HG03025 (cell line): ENCODE data around the gene SPARC.

ENCODE experiments used
- ATAC-seq: cut with Tn5 transposase; IDR thresholded peaks from one replicate; pipeline ENCODE4 v1.9.1; 2021; ENCODE audit warnings: mild to moderate bottlenecking, moderate library complexity; ENCODE audit not compliant: unreplicated experiment, low FRiP score

The SPARC gene

GRCh38 chr5:151628112-151628823, 58.4 kb downstream of the SPARC start:
- no peak for ATAC-seq

DNA sequence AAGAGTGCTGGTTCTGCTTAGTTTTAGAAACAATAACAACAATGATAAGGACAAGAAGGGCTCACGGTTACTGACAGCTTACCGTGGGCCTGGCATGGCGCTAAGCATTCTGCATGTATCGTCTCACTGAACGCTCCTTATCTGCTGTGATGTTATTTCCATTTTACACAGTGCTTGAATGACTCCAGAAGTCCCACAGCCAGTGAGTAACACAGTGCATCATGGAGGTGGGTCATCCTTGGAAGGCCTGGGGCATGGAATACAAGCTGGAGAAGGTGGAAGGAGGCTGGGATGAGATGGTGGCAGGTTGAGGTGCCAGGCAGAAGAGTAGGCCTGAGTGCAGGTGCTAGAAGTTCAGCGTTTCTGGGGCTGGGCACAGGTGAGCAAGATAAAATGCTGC, 59.1 kb downstream of the SPARC start:
- no peak for ATAC-seq

GRCh38 chr5:151625285-151625684, 61.4 kb downstream of the SPARC start:
- no peak for ATAC-seq

DNA sequence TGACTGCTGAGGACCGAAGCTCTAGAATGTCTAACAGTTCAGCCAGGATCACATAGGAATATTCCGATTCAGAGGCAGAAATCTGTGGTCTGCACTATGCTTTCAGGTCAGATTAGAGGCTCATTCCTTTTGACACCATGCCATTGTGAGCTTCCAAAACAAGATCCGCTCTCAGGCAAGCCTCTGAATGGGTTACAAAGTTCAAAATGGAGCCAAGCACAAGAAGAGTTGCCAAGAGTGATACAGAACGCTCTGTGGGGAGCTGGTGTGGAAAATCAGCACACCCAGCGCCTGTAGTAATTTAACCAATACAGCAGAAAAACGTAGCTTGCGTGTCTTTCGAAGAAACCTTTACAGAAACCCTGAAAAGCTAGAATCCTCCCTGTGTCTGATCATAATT, 62.2 kb downstream of the SPARC start:
- ATAC-seq: no peak

DNA sequence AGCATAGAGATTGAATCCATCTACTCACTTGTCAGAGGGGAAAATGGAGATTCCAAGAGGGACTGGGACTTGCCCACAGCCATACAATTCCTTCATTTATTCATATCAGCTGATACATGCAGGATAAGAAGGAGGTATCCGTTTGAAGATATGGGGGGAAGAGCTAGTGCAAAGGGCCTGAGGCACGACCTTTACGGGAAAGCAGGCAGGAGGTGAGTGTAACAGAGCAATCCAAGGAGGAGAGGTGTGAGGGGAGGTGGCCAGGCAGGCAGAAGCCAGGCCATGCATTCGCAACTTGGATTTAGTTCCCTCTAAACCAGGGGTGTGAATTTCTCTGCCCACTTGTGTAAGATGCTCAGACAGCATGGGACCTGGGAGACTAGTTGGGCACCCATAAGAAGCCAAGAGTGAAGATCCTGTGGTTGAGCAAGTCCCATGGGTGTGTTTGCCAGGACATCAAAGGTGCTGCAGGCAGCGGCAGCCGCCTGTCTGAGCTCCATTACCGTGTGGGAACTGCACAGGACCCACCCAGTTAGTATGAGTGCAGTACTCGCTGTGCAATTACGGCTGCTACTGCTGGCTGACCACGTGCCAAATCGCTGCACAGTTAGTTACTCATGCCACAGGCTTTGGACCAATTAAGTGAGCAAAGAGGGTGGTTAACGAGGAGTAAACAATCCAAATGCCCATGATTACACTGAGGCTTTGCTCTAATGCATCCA, 64.2 kb downstream of the SPARC start:
- no peak for ATAC-seq

DNA sequence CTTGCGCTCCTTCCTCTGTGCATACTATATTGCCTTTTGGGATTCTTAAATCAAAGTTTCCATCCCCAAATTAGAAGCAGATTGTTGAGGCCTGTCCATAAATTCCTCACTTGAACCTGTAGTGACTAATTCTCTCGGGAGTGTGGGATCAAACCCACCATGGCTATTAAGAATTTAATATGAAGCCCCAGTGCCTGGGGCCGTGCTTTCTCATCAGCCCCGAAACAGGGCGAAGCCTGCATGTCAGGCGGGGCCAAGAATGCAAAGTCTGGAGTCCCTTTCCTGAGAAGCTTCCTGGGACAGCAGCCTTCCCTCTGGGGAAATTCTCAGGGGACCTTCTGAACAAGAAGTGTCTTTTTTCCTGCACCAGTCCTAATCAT, 66.3 kb downstream of the SPARC start:
- ATAC-seq: no peak

DNA sequence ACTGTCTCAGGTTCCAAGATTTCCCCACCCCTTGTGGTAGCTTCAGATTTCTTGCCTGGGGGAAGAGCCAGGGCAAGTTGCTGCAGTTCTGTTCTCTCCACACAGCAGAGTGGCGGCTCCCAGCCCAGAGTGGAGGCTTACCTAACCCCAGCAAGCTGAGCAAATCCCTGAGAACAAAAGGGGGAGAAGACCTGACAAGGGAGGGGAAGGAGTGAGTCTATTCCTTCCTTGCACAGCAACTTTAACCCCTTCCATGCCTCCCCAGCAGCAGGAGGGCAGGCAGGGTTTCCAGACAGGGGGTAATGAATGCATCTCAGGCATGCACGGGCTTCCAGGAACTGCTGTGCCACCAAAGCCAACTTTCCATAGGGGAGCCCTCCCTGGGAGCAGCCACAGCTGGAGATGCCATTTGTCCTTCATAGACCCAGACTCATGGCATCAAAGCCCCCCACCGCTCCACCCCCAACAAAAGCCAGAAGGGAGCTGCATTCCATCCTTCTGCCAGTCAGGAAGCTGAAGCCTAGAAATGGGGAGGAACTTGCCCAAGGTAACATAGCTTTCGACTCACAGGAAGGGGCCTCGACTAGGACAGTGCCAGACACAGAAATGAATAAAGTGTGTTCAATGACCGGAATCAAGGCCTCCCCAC, 66.8 kb downstream of the SPARC start:
- ATAC-seq: no peak

- no peak for ATAC-seq
Observed at GRCh38 chr5:151618907-151619306, 67.8 kb downstream of the SPARC start.

DNA sequence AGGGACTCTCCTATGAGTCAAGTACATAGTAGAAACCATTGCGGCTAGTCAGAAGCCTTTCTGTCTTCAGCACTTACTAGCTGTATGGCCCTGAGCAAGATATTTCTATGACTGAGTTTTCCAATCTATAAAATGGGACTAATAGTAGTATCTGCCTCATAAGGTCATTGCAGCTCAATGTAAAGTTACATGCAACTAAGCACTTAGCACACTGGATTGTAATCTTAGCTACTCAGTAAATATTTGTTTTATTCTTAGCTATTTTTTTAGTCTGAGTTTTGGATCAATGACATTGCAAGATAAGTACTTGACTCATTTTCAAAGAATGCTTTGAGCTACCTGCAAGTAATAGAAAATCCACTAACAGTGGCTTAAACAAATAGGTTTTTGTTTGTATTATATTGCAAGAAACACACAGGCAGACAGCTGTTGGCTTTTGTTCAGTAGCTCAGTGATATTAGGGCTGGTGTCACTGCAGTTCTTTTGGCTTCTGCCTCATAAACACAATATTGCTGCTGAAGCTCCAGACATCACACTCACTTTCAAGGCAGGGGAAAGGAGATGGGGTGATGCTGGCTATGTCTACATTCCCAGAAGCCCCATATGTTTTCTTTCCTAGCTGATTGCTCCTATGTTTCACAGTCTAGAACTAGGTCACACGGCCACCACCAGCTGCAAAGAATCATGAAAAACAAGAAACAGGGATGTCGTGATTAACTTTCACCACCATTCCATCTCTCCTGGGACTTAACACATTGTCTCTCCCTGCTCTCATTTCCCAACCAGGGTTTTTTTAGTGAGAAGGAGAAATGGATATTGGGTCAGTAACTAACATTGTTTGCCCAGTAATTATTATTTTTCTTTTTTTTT, 68.6 kb downstream of the SPARC start:
- no peak for ATAC-seq

DNA sequence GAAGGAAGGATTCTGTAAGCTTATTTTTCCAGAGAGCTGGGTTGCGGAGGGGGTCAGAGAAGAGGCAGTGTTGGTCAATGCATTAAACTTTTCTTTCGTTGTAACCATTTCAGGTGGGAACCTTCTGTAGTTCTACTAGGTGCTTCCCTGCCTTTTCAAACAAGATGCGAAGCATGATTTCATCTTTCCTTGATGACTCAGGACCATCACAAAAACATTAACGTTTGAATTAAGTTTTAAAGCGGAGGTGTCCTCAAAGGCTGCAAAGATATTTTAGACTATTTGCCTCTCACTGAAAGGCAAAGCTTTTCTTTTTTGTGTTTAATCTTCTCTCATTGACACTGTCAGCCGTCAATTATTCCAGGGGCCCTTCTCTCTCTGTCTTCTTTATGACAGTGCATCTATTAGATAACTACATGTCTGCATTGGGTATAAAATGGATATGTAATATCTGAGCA, 69.3 kb downstream of the SPARC start:
- ATAC-seq: no peak

DNA sequence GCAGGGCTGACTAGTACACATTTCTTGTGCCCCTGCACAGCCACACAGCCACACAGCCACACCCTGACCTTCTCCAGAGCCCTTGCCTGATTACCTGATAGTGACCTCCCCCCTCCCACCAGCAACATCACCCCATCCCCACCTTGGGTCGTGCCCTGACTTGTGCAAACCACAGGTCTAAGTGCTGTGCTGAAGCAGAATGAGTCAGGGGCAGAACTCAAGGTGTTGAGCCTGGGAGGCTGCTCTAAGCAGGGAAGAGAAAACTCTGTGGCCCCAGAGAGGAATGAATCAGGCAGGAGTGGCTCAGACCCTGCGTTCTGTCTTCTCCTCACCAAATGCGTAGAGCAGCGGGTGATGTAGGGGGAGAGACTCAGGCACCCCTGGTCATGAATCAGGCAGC, 71.3 kb downstream of the SPARC start:
- no peak for ATAC-seq

DNA sequence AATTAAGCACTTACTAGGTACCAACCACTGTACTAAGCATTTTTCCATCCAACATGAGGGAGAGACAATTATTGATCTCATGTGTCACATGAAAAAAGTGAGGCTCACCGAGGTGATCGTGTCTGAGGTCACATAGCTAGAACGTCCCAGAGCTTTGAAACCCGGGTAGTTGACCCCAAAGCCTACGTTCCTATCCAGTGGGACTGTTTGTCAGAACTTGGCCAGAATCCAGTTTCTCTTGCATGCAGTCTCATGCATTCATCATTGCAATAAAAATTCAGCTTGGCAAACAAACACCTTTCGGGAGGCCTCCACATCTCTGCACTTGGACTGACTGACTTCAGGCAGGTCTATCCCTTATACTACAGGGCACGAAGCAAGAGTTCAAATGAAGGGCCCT, 72.2 kb downstream of the SPARC start:
- no peak for ATAC-seq

DNA sequence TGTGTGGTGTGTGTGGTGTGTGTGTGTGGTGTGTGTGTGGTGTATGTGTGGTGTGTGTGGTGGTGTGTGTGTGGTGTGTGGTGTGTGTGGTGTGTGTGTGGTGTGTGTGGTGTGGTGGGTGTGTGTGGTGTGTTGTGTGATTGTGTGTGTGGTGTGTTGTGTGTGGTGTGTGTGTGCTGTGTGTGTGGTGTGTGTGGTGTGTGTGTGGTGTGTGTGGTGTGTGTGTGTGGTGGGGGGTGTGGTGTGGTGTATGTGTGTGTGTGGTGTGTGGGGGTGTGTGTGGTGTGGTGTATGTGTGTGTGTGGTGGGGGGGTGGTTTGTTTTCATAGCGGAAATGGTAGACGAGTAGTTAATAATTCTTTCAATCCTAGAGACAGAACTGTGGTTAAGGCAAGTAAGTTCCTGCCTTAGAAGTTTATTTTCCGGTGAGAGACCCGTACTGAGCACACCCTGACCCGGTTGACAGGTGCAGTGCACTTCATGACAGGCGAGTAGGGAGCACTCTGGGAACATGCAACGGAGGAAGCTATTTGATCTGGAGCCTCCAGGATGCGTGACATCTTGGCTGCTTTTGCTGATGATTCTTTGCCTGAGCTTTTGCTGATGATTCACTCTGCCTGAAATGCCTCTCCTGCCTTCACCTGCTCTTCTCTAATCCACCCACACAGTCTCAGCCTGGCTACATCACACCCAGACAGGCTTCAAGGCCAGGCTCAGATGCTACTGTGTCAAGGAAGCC, 73.9 kb downstream of the SPARC start:
- peak; percentile 85 for ATAC-seq

- no peak for ATAC-seq
Observed at GRCh38 chr5:151611127-151611775, 75.5 kb downstream of the SPARC start.
